Measurements from ENCODE around the gene ING3. TPM values are rescaled to one million over a fixed set of nuclear protein-coding genes. Genes with fewer than 3 reads are reported as not detected.
A peak's percentile ranks its signal among the peaks of the same experiment; 100 is the strongest.

The ING3 gene
- total and polyA plus RNA-seq, 9 donors: 10.1 to 19.5 (median 17.0) TPM

- H3K27ac ChIP-seq: peak overlapping the region; percentile 95 to 98
- DNase-seq: no peak
- intact Hi-C loops (cut with DNase I): no loop called here
- TF ChIP-seq, protein P1, sequence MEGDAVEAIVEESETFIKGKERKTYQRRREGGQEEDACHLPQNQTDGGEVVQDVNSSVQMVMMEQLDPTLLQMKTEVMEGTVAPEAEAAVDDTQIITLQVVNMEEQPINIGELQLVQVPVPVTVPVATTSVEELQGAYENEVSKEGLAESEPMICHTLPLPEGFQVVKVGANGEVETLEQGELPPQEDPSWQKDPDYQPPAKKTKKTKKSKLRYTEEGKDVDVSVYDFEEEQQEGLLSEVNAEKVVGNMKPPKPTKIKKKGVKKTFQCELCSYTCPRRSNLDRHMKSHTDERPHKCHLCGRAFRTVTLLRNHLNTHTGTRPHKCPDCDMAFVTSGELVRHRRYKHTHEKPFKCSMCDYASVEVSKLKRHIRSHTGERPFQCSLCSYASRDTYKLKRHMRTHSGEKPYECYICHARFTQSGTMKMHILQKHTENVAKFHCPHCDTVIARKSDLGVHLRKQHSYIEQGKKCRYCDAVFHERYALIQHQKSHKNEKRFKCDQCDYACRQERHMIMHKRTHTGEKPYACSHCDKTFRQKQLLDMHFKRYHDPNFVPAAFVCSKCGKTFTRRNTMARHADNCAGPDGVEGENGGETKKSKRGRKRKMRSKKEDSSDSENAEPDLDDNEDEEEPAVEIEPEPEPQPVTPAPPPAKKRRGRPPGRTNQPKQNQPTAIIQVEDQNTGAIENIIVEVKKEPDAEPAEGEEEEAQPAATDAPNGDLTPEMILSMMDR (IDR thresholded peaks at IDR 0.05): no peak
- TF ChIP-seq EP300 (IDR thresholded peaks at IDR 0.05): no peak
- no peak for TF ChIP-seq POLR2A (IDR thresholded peaks at IDR 0.05)
- 3 to 5% (median 4%) methylated on average over 8 of the region's 8 CpGs for WGBS, 3 donors
- no peaks in the 10 kb centered on the region for H3K36me3 ChIP-seq
- no peaks in the 10 kb centered on the region for H3K27me3 ChIP-seq
- H3K4me3 ChIP-seq: peak overlapping the region; percentile 78
- no peaks in the 10 kb centered on the region for H3K4me1 ChIP-seq (ENCODE audit: insufficient read depth)
- H3K9me3 ChIP-seq: no peaks in the 10 kb centered on the region
Measured at GRCh38 chr7:120951309-120951699, 727 bp downstream of the ING3 start.

DNA sequence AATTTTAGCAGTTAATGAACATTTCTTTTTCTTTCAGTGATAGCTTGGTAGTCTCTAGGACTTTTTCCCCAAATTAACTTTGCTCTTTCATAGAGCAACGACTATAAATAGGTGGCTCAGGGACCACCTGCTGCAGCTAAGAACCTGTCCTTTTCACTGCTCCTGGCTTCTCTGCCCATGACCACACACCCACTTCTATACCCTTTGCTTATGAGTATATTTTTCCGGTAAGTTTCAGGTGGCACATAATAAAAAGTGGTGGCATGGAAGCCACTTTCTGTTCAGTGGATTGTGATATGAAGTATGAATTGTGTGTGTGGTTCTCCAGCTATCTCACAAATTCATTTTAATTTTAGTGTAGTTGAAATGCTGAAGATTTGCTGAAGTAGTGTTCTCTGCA, 1.2 kb downstream of the ING3 start:
- peak overlapping the region; percentile 78 for H3K4me3 ChIP-seq
- H3K9me3 ChIP-seq: no peaks in the 10 kb centered on the region
- no peaks in the 10 kb centered on the region for H3K27me3 ChIP-seq
- no peaks in the 10 kb centered on the region for H3K4me1 ChIP-seq (ENCODE audit: insufficient read depth)
- intact Hi-C loops (cut with DNase I): no loop called here
- DNase-seq: no peak
- H3K27ac ChIP-seq: no peak overlapping the region
- 63 to 73% (median 65%) methylated on average over 2 of the region's 2 CpGs for WGBS, 3 donors
- H3K36me3 ChIP-seq: no peaks in the 10 kb centered on the region
- TF ChIP-seq POLR2A (IDR thresholded peaks at IDR 0.05) (no peak), EP300 (IDR thresholded peaks at IDR 0.05) (no peak)
- TF ChIP-seq, protein P1 (IDR thresholded peaks at IDR 0.05): no peak

- Histone ChIP-seq H3K27ac (no peak overlapping the region), H3K27me3 (no peaks in the 10 kb centered on the region), H3K4me3 (no peak overlapping the region), H3K36me3 (no peaks in the 10 kb centered on the region), H3K4me1 (ENCODE audit: insufficient read depth) (no peaks in the 10 kb centered on the region), H3K9me3 (no peaks in the 10 kb centered on the region)
- intact Hi-C loops (cut with DNase I): no loop called here
- TF ChIP-seq, protein P1 (IDR thresholded peaks at IDR 0.05): no peak
- no peak for TF ChIP-seq EP300 (IDR thresholded peaks at IDR 0.05)
- no peak for TF ChIP-seq POLR2A (IDR thresholded peaks at IDR 0.05)
- no peak for DNase-seq
- 84 to 86% (median 85%) methylated on average over 3 of the region's 3 CpGs for WGBS, 3 donors
Measured at GRCh38 chr7:120955577-120956149, 5.1 kb downstream of the ING3 start.

DNA sequence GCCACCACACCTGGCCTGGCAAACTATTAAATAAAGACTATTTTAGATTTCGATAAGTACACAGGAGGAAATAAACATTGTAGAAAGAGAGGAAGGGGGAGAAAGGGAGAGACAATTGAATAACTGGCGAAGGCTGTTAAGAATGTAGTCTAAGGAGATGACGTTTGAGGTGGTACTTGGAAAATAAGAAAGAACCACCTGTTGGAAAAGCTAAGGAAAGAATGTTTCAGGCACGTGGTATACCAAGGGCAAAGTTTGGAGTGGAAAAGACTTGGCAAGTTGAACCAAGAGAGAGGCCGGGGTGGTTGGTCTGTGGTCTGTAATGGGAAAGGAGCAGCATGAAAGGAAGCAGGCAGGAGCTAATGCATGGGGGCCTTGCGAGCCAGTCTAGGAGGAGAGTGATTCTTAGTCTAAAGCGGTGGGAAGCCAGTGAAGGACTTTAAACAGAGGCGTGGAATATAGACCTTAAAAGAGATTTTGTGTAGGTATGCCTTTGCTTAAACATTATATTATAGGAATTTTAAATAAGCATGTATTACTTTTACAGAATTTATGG, 9.4 kb downstream of the ING3 start:
- H3K36me3 ChIP-seq: no peaks in the 10 kb centered on the region
- 92 to 94% (median 93%) methylated on average over 8 of the region's 8 CpGs for WGBS, 3 donors

More for the DNA sequence above, 9.4 kb downstream of the ING3 start:
- no peak for DNase-seq
- Histone ChIP-seq H3K27me3 (no peaks in the 10 kb centered on the region), H3K4me1 (ENCODE audit: insufficient read depth) (no peaks in the 10 kb centered on the region), H3K9me3 (no peaks in the 10 kb centered on the region), H3K4me3 (no peak overlapping the region), H3K27ac (no peak overlapping the region)
- intact Hi-C loops (cut with DNase I): no loop called here
- no peak for TF ChIP-seq POLR2A (IDR thresholded peaks at IDR 0.05)
- TF ChIP-seq, protein P1 (IDR thresholded peaks at IDR 0.05): no peak
- no peak for TF ChIP-seq EP300 (IDR thresholded peaks at IDR 0.05)

Data from ovary (tissue), 9 donors.